Measurements from ENCODE around the gene ITGA11.
"Not testable (repeated sequence)": the region's sequence is repeated elsewhere in the genome, so short reads cannot be mapped to it uniquely, and the experiment has no call there.

ITGA11 gene

DNA sequence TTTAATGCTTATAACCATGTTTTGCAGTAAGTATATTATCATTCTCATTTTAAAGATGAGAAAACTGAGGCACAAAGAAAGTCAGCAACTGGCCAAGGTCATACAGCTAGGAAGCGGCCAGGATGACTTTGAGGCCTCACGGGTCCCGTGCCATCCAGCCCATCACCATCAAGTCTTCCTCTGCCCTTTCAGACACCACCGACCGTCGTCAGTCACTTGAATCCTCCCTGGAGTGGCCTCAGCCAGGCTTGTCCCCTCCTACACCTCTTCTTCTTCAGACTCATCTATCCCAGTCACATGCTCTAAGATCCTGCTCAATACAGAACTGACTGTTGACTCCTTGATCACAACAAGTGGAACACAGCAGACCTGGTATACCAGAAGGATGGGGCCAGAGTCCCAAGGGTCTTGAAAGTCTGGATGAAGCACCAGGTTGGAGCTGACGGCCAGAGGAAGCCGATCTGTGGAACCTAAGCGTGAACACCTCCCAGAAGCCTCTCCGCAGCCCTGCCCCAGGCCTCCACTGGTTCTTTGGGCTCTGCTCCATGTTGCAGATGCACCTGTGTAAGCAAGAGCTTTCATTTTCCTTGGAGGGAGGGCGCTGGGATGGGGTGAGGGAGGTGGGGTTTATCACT lies 22.1 kb downstream of the ITGA11 start:
- no peak for DNase-seq

DNA sequence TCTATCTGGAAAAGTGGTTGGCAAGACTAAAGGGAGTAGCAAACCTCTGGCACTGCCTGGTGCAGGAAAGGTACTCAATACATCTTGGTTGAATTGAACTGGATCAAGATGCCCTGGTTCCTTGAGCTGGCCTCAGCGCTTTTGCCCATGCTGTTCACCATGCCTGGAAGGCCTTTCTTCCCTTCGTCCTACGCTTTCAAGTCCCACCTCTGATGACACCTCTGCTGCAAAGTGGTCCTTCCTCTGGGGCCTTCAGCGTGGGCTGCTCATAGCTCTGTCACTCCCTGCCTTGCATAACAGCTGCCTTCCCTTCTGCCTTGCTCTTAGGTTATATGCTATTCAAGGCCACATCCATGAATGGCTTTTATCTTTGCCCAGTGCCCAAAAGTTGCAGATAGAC lies 23.0 kb downstream of the ITGA11 start:
- no peak for DNase-seq

DNA sequence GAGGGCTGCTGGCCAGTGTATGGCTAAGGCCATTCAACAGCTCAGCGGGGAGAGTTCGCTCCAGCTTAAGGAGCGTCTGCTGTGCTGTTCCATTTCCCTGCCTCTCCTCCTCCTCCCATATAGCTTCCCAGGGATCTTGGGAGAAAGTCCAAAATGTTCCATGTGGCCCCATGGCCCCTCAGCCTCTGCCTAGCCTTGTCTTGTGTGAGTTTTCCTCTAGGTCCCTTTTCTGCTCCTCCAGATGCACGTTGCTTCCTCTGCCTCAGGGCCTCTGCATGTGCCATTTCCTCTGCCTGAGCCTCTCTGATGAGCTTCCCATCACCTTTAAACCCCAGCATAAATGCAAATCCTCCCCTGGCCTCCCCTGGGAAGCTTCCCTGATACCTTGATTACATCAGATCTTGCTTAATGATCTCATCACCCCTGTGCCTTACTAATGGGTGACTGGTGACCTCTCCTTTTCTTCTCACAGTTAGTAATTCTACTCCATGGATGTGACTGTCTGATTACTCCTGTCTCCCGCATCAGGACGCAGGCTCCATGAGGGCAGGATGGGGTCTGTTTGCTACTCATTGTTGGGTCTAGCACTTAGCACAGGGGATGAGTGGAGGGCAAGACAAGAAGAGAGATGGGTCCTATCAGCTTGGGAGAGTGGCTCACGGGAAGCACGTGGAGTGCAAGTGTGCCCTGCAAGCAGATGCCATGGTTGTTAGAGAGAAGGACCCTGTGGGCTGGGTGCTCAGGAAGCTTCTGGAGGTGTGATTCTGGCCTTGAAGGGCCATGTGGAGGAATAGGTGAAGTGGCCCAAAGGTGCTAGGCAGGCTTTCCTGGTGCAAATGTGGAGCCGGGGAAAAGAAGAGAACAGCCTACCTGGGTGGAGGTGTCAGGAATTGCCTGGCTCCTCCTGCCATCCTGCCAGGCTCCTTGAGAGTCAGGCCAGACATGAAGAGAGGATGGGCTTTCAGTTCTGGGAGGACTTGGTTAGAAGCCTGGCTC lies 23.8 kb downstream of the ITGA11 start:
- no peak for DNase-seq

DNA sequence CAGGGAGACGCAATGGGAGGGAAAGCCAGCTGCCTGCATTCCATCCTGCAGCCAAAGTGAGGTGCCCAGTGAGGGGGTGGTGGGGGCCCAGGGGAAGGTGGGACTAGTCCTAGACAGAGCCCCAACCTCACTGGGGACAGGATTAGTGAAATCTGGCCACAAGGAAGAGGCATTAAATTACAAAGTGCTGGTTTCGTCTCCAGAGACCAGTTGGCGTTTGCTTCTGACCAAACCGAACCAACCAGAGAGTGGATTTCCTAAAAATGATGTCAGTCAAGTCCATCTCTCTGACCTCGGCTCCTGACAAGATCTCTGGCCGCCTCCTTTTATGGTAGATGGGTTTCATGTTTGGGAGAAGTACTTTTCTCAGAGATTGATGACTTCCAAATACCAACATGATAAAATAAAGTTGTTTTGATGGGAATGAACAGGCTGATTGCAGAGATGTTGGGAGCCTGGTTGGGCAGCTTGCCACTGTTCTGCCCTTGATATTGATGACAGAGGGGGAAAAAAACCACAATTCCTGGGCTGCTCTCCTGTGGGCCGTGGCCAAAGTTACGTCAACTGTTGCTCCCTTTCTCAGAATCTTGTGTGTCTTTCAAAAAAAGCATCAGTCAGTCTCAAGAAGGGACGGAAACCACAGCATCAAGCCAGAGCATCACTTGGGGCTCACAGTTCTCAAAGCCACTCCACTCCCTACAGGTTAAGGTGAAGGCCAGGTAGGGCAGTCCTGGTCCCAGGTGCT lies 24.6 kb downstream of the ITGA11 start:
- no peak for DNase-seq

DNA sequence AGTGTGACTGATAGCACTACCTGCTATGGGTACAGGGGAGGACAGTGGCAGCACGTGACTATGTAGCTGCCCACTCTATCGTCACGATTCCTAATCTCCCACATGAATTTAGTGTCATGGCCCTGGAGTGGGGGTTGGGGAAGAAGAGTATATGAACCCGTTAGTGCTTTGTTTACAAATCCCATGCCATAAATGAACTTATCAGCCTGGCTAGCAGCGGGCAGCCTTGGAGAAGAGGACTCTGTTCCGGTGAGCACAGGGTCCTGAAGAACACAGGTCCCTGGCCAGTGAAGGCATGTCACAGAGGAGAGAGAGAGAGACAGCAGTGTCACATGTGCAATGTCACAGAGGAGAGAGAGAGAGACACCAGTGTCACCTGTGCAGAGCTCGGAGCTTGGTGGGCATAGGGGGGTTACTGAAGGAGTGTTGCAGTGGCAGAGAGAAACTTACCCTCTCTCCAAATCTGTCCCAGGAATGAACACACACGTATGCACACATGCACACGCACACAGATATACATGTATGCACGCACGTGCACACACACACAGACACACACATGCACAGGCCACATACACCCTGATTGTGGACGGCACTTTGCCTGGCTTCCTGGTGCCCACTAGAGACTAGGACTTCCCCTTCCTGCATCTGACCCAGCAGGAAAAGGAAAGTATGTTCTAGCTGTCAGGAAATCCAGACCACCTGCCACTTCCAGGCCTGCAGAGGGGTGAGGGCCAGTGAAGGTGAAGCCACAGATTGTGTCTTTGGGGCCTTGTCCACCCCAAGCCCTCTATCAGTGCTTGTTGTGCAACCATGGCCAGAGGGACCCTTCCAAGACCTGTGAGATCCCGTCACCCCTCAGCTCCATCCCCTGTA lies 26.3 kb downstream of the ITGA11 start:
- no peak for DNase-seq

DNA sequence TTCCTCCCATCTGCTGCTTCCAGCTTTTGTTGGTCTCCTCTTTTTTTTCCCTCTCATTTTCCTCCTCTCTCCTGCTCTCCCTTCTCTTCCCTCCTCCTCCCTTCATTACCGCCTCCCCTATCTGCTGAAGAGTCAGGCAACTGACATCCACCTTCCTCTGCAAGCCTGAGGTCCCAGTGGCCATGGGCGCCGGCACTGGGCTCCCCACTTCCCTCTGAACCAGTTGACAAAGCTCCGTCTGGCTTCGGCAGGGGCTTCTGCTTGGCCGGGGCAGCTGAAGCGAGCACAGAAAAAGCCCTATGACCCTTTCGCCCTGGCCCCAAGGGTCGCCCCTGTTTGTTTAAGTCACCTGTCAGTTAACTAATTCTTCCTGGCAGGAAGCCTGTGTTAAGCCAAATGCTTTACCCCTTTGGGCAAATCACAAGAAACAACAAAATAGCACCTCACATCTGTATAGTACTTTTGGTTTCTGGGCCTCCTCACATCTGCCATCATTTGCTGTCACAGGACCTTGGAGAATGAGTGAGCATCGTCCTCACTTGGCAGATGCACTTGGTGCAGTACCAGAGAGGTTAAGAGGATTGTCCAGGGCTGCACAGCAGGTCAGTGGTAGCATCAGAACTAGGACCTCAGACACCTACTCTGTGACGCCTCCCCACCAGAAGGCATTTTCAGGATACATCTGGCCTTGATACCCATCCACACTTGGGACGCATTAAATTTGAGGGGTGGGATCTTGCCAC lies 27.7 kb downstream of the ITGA11 start:
- no peak for DNase-seq

DNA sequence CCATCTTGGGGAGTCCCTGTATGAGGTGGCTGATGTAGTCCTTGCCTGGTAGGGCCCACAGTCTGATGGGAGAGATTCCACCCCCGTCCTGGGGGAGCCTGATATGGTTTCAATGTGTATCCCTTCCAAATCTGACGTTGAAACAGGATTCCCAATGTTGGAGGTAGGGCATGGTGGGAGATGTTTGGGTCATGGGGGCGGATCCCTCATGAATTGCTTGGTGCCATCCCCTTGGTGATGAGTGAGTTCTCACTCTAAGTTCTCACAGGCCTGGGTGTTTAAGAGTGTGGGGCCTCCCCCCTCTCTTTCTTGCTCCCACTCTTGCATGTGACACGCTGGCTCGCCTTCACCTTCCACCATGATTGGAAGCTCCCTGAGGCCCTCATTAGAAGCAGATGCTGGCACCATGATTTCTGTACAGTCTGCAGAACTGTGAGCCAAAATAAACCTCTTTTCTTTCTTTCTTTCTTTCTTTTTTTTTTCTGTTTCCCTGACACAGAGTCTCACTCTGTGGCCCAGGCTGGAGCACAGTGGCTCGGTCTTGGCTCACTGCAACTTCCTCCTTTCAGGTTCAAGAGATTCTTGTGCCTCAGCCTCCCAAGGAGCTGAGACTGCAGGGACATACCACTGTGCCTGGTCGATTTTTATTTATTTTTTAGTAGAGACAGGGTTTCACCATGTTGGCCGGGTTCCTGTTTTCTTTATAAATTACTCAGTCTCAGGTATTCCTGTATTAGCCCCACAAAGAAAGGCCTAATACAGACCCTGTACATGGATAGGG lies 28.6 kb downstream of the ITGA11 start:
- DNase-seq, result no peak

DNA sequence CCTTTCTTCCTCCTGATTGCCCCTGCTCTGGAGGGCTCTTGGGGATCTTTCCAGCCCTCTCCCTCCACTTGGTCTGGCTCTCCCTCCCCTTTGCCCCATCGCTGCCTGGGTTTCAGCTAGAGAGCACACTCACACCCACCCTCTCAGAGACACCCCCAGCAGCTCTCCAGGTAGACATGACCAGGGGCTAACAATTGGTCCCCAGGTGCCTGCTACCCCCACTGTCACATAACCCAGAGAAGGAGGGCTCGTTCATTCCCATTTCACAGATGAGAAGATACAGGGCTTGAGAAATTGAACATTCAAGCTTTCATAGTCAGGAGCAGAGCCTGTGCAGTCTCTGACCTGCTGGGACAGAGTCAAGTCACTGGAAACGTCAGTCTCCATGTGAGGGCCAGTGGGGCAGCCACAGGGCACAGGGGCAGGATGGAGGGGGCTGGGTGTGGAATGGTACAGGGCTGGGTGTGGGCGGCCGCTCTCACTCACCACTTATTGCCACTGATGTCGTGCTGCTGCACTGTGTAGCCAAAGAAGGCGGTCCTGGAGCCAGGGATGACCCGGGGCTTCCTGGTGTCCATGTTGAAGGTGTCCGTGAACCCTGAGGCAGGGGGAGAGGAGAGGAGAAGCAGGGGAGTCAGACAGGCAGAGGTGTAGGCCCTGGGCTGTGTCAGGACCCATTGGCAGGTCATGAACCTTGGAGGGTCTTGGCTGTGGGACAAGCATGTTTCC lies 29.4 kb downstream of the ITGA11 start:
- DNase-seq, result no peak

DNA sequence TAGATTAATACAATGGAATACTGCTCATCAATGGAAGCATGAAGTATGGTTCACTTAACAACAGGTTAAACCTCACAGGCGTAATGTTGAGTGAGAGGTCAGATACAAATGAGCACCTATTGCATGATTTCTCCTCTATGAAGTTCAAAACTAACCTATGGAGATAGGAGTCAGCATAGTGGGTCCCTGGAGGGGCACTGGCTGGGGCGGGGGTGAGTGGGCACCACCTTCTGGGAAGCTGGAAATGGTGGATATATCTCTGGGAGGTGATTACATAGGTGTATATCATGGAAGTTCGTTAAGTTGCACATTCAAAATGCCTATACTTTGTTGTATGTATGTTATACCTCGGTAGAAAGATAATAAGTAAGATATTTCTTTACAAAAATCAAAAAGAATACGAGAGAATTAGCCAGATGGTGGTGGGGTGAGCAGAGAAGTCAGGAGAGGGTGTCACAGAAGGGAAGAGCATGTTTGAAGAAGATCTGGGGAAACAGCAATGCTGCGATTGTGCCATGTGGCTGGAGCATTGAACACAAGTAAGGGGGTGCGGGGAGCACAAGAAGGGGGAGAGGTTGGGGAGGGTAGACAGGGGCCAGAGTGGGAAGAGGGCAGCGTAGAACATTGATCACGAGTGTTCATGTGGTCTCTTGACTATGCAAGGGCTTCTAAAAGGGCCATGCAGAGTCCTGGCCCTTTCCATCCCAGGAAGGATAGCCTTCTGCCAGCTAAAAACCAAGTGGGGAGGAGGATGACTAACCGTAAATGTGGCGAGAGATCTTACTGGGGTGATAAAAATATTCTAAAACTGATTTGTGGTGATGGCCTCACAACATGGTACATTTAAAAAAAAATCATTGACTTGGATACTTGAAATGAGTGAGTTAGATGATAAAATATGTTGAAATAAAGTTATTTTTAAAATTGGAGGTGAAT lies 30.2 kb downstream of the ITGA11 start:
- DNase-seq, result no peak

DNA sequence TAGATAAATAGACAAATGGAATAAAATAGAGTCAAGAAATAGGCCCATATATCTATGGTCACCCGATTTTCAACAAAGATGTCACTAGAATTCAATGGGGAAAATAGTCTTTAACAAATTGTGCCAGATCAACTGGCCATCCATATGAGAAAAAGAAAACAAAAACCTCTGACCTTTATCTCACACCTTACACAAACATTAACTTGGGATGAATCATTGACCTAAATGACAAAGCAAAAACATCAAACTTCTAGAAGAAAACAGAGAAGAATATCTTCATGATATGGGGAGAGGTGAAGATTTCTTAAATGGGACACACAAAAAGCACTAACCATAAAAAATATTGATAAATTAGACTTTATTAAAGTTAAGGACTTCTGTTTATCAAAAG lies 31.9 kb downstream of the ITGA11 start:
- no peak for DNase-seq

DNA sequence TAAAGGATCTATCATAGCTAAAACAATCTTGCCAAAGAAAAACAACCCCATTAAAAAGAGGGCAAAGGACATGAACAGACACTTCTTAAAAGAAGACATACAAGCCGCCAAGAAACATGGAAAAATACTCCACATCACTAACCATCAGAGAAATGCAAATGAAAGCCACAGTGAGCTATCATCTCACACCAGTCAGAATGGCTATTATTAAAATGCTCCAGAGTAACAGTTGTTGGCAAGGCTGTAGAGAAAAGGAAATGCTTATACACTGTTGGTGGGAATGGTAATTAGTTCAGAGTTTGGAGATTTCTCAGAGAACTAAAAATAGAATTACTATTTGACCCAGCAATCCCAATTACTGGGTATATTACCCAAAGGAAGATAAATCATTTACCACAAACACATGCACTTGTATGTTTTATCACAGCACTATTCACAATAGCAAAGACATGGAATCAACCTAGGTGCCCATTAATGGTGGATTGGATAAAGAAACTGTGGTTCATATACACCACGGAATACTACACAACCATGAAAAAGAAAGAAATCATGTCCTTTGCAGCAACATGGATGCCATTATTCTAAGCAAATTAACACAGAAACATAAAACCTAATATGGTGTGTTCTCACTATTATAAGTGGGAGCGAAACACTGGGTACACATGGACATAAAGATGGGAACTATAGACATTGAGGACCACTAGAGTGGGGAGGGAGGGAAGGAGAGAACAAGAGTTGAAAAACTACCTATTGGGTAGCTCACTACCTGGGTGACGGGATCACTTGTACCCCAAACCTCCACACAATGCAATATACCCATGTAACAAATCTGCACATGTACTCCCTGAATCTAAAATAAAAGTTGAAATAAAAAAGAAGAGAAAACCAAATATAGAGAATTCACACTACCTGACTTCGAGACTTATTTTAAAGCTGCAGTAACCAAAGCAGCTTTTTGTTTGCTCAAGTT lies 32.6 kb downstream of the ITGA11 start:
- no peak for DNase-seq

DNA sequence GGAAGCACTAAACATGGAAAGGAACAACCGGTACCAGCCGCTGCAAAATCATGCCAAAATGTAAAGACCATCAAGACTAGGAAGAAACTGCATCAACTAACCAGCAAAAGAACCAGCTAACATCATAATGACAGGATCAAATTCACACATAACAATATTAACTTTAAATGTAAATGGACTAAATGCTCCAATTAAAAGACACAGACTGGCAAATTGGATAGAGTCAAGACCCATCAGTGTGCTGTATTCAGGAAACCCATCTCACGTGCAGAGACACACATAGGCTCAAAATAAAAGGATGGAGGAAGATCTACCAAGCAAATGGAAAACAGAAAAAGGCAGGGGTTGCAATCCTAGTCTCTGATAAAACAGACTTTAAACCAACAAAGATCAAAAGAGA lies 34.0 kb downstream of the ITGA11 start:
- not testable (repeated sequence) for DNase-seq

DNA sequence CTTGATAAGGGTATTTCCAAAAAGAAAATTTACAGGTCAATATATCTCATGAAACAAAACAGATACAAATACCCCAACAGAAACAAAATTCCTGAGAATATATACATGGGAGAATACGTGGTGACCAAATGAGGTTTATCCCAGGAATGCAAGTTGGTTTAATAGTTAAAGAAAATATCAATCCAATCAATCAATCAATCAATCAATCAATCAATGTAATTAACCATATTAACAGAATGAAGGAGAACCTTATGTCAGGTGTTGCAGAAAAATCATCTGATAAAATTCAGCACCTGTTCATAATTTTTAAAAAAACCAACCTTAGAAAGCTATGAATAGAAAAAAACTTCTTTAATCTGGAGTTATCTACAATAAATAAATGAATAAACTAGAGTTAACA lies 35.9 kb downstream of the ITGA11 start:
- no peak for DNase-seq

DNA sequence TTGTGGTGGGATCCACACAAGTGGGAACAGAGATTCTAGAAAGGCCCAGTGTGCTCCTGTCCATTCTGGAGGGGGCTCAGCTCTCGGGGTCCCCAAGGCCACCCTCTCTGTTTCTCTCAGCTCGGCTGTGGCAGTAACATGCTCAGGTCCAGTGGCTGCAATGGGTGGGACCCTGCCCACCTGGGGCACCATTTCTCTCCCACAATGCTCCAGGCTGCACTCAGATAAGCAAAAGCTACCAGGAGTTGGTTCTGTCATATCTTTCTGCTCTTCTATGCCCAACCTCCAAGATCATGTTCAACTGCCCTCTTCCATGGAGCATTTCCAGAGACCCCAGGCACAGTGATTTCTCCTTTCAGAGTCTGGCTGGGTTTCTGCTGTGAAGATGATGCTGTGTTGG lies 40.8 kb downstream of the ITGA11 start:
- DNase-seq, result no peak

DNA sequence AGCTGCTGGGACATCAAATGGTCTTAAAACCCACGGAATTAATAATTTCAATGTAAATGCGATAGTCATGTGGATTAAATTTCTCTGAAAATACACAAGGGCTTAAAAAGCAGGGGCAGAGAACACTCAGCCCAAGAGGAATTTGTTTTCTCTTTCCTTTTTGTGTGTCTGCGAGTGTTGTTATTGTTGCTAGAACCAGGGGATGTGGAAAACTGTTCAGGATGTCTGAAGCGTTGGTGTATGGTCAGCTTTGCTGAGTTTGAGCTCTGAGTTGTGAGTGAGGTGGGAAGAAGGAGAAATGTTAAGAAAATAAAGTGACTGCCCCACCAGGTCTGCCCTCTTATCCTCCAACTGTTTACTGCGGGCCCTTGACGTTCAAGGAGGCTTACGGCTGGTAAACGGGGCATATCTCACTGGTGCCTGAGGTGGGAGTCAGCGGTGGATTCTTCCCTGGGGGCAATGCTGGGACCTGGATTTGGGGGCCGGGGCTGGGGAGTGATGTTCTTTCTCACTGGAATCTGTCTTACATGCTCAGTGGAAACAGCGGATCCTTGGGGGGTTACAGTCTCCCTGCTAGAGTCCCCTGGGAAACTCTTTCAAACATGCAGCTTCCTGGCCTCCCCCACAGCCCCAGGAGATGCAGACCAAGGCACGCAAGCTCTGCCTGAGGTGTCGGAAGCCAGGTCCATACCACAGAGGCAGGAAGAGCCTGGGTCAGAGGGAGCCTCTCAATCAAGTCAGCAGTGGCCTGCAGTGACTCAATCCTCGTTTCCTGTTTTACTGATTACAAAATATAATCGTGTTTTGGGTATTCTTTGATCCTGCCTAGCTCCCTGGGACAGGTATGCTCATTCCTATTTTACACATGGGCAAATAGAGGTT lies 41.8 kb downstream of the ITGA11 start:
- DNase-seq, result no peak

DNA sequence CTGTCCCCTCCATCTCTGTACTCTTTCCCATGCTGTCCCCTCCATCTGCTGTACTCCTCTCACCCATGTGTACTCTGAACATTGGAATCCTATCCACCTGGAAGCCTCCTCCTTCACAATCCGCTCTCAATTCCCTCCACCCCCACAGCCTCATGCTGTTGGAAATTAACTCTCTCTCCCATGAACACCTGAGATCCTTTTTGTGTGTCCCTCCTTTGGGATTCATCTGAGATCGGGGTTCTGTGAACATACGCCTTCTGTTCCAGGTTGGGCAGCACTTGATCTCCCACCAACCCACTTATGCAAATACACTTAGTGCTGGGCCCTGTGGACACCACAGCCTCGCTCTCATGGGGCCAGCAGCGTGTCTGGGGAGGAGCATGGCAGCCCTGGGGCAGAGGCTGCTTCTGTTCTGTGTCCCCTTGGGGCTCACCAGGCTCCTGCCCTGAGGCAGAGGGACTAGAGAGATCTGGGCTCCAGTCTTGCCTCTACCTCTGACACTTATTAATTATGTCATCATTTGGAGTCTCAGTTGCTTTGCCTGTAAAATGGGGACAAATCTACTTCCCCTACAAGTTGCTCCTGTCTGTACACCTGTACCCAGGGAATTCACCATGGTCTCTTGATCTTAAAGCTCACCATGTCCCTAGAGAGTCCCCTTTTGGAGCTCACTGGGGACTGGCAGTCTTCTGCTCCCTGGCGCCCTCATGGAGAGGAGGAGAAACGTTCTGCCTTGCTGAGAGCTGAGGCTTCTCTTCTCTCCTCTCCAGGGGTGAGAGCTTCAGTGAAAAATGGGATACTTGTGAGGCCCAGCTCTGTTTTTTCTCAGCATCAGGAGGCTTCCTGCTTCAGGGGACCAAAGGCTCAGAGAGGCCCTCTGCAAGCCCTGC lies 42.7 kb downstream of the ITGA11 start:
- no peak for DNase-seq
